Measurements from ENCODE around the gene AGRN.

DNA sequence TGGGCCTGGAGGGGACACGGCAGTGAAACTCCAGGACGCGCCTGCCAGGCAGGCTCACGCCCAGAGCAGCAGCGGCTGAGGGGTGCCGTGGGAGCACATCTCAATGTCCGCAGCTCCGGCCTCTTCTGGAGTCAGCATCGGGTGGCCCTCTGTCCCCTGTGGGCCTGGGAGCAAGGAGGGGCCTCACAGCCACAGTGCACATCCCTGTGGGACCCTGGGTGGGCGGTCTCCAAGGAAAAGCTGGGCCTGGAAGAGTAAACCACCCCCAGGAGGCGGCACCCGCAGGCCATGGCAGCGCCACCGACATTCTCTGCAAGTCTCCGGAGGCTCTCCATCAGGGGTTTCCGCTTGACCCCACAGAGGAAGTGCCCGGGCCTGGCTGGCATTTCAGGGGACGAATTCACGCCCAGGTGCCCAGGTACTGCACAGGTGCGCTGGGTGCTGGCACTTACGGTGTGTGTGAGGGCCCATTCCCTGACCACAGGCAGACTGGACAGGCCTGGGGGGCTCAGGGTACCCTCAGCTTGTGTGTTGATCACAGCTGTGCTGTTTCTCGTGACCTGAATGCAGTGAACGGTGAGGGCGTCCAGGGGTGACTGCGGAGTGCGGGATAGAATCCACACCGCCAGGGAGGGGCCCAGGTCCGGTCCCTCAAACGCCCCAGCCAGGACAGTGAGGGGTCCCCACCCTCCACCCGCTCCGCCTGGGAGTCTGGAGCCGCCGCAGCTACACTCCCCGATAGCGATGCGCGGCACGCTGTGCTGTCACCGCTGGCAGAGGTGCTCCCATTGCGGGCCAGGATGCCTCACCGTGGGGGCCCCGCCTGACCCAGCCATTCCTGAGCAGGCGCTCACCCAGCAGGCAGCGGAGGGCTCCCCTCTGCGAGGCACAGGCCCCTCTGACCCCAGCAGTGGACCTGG, 70.8 kb downstream of the AGRN start:
- TF ChIP-seq POLR2A (IDR thresholded peaks at IDR 0.05; ENCODE audit: extremely low read depth, insufficient read length): no peak
- TF ChIP-seq, protein P1, sequence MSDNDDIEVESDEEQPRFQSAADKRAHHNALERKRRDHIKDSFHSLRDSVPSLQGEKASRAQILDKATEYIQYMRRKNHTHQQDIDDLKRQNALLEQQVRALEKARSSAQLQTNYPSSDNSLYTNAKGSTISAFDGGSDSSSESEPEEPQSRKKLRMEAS (IDR thresholded peaks at IDR 0.05; ENCODE audit: low read depth, low read length): no peak
- TF ChIP-seq, protein P2, sequence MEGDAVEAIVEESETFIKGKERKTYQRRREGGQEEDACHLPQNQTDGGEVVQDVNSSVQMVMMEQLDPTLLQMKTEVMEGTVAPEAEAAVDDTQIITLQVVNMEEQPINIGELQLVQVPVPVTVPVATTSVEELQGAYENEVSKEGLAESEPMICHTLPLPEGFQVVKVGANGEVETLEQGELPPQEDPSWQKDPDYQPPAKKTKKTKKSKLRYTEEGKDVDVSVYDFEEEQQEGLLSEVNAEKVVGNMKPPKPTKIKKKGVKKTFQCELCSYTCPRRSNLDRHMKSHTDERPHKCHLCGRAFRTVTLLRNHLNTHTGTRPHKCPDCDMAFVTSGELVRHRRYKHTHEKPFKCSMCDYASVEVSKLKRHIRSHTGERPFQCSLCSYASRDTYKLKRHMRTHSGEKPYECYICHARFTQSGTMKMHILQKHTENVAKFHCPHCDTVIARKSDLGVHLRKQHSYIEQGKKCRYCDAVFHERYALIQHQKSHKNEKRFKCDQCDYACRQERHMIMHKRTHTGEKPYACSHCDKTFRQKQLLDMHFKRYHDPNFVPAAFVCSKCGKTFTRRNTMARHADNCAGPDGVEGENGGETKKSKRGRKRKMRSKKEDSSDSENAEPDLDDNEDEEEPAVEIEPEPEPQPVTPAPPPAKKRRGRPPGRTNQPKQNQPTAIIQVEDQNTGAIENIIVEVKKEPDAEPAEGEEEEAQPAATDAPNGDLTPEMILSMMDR (IDR thresholded peaks at IDR 0.05; ENCODE audit: low read depth, low read length): no peak
